ENCODE data around the gene TUBGCP3. TPM values are rescaled to one million over a fixed set of nuclear protein-coding genes. Genes with fewer than 3 reads are reported as not detected.
"Not testable (repeated sequence)": the region's sequence is repeated elsewhere in the genome, so short reads cannot be mapped to it uniquely, and the experiment has no call there.

Gene TUBGCP3
- total RNA-seq, 1 donor from 2014 or later = 31.8 TPM

- Mint-ChIP-seq H3K36me3 (ENCODE audit: insufficient read depth) (peaks cover 13% of the 10 kb centered on the region), H3K27ac (no peak overlapping the region), H3K9me3 (ENCODE audit: low read depth) (no peaks in the 10 kb centered on the region), H3K4me3 (ENCODE audit: low read depth) (no peak overlapping the region), H3K27me3 (no peaks in the 10 kb centered on the region), H3K4me1 (ENCODE audit: low read depth) (no peaks in the 10 kb centered on the region)
- no peak for TF ChIP-seq CTCF (IDR thresholded peaks at IDR 0.05; ENCODE audit: unreplicated experiment)
- DNase-seq (ENCODE audit: low spot score, unreplicated experiment) = no peak
These were observed 92.5 kb downstream of the TUBGCP3 start for GRCh38 chr13:112495465-112495864.

- no peaks in the 10 kb centered on the region for H3K4me1 Mint-ChIP-seq (ENCODE audit: low read depth)
- no peak overlapping the region for H3K4me3 Mint-ChIP-seq (ENCODE audit: low read depth)
- no peak for DNase-seq (ENCODE audit: low spot score, unreplicated experiment)
- no peak overlapping the region for H3K27ac Mint-ChIP-seq
- TF ChIP-seq CTCF (IDR thresholded peaks at IDR 0.05; ENCODE audit: unreplicated experiment) = no peak
- H3K36me3 Mint-ChIP-seq (ENCODE audit: insufficient read depth) = peaks cover 9% of the 10 kb centered on the region
- no peaks in the 10 kb centered on the region for H3K27me3 Mint-ChIP-seq
- no peaks in the 10 kb centered on the region for H3K9me3 Mint-ChIP-seq (ENCODE audit: low read depth)
These were observed 98.8 kb downstream of the TUBGCP3 start for GRCh38 chr13:112489199-112489598.

- not testable (repeated sequence) for H3K27ac Mint-ChIP-seq; H3K4me1 Mint-ChIP-seq (ENCODE audit: low read depth); DNase-seq (ENCODE audit: low spot score, unreplicated experiment); H3K4me3 Mint-ChIP-seq (ENCODE audit: low read depth); H3K27me3 Mint-ChIP-seq; H3K9me3 Mint-ChIP-seq (ENCODE audit: low read depth)
- peaks cover 12% of the 10 kb centered on the region for H3K36me3 Mint-ChIP-seq (ENCODE audit: insufficient read depth)
These were observed 99.5 kb downstream of the TUBGCP3 start for GRCh38 chr13:112488343-112489050.

- Mint-ChIP-seq H3K4me1 (ENCODE audit: low read depth) (no peaks in the 10 kb centered on the region), H3K27me3 (no peaks in the 10 kb centered on the region), H3K36me3 (ENCODE audit: insufficient read depth) (peaks cover 19% of the 10 kb centered on the region), H3K27ac (peak overlapping the region; percentile 56), H3K4me3 (ENCODE audit: low read depth) (no peak overlapping the region), H3K9me3 (ENCODE audit: low read depth) (no peaks in the 10 kb centered on the region)
- TF ChIP-seq CTCF (IDR thresholded peaks at IDR 0.05; ENCODE audit: unreplicated experiment) = no peak
- no peak for DNase-seq (ENCODE audit: low spot score, unreplicated experiment)
These were observed 100.8 kb downstream of the TUBGCP3 start for GRCh38 chr13:112487127-112487517.

- TF ChIP-seq CTCF (IDR thresholded peaks at IDR 0.05; ENCODE audit: unreplicated experiment) = no peak
- H3K36me3 Mint-ChIP-seq (ENCODE audit: insufficient read depth) = peaks cover 19% of the 10 kb centered on the region
- DNase-seq (ENCODE audit: low spot score, unreplicated experiment) = no peak
- H3K27me3 Mint-ChIP-seq = no peaks in the 10 kb centered on the region
- H3K4me3 Mint-ChIP-seq (ENCODE audit: low read depth) = no peak overlapping the region
- no peaks in the 10 kb centered on the region for H3K9me3 Mint-ChIP-seq (ENCODE audit: low read depth)
- no peak overlapping the region for H3K27ac Mint-ChIP-seq
- no peaks in the 10 kb centered on the region for H3K4me1 Mint-ChIP-seq (ENCODE audit: low read depth)
These were observed 101.4 kb downstream of the TUBGCP3 start for GRCh38 chr13:112486386-112487126.

- not testable (repeated sequence) for H3K27me3 Mint-ChIP-seq; DNase-seq (ENCODE audit: low spot score, unreplicated experiment); H3K4me1 Mint-ChIP-seq (ENCODE audit: low read depth); H3K4me3 Mint-ChIP-seq (ENCODE audit: low read depth); H3K27ac Mint-ChIP-seq; H3K9me3 Mint-ChIP-seq (ENCODE audit: low read depth)
- peaks cover 22% of the 10 kb centered on the region for H3K36me3 Mint-ChIP-seq (ENCODE audit: insufficient read depth)
These were observed 102.1 kb downstream of the TUBGCP3 start for GRCh38 chr13:112485814-112486213.

Data from progenitor cell of endocrine pancreas (in vitro differentiated cells).